ENCODE results near the gene CDKN2D. TPM values are rescaled to one million over a fixed set of nuclear protein-coding genes. Genes with fewer than 3 reads are reported as not detected.

CDKN2D gene
- total RNA-seq, 1 experiment from 2014 or later: 13.8 TPM

GRCh38 chr19:10517760-10518443 lies 50.9 kb downstream of the CDKN2D start:
- CTCF ChIA-PET: interaction anchor here (0.6 to 1.1 kb wide), 6 partner anchors 10 to 381 kb away, joined by 3 read pairs; partner anchors contain the start of gene KRI1
- Histone ChIP-seq H3K4me3 (replicated peaks in 1 of 2; ENCODE audit: low read depth in 1 of 2, low read length in 2 of 2) (peak overlapping the region; percentile 64 to 82), H3K4me1 (ENCODE audit: control insufficient read depth in 1 of 2, insufficient read depth in 2 of 2, low read length in 2 of 2) (peaks cover 16 to 45% of the 10 kb centered on the region in 2 experiments; a peak in 3 of 4 replicates), H4K20me1 (ENCODE audit: insufficient read depth) (no peaks in the 10 kb centered on the region), H3K79me2 (ENCODE audit: insufficient read depth, low read length) (no peaks in the 10 kb centered on the region), H3K27me3 (ENCODE audit: insufficient read depth, low read length) (no peaks in the 10 kb centered on the region), H3K4me2 (ENCODE audit: low read length) (peak overlapping the region; percentile 100), H3K27ac (ENCODE audit: low read depth, low read length) (peak overlapping the region; percentile 64; the same call in 1 of the 2 replicates), H3K36me3 (ENCODE audit: control insufficient read depth in 1 of 2, insufficient read depth in 2 of 2, low read length in 2 of 2) (no peaks in the 10 kb centered on the region), H2AFZ (ENCODE audit: low read depth, low read length, poor library complexity, severe bottlenecking) (peak overlapping the region; percentile 87), H3K9me3 (ENCODE audit: control insufficient read depth in 1 of 2, insufficient read depth in 1 of 2, low read depth in 1 of 2, low read length in 2 of 2) (no peaks in the 10 kb centered on the region), H3K9ac (ENCODE audit: low read length) (peak overlapping the region; percentile 75), H3K9me2 (ENCODE audit: insufficient read depth) (no peaks in the 10 kb centered on the region)
- BruUV-seq (replicated peaks): no TSS peak
- TF ChIP-seq EGR1 (IDR thresholded peaks at IDR 0.05; ENCODE audit: low read depth) (peak; percentile 54; the same call in 1 of the 2 replicates), POLR2AphosphoS5 (IDR thresholded peaks at IDR 0.05; ENCODE audit: low read depth, low read length) (peak; percentile 11; the same call in 1 of the 2 replicates), ZFX (IDR thresholded peaks at IDR 0.05) (no peak), POLR2A (IDR thresholded peaks at IDR 0.05; ENCODE audit: borderline replicate concordance, extremely low read depth, insufficient read depth, insufficient read length) (no peak)
- intact Hi-C loops (cut with micrococcal nuclease): no loop called here
- RAD21 ChIA-PET (ENCODE audit: low non-redundant PET in 1 of 2, low total read pairs in 2 of 2, uncharacterized antibody in 2 of 2, unreplicated experiment in 2 of 2): no interaction called here
- ATAC-seq (peak; percentile 73), DNase-seq (ENCODE audit: low read depth, low spot score) (no peak)
- POLR2A ChIA-PET: interaction anchor here (0.6 to 0.9 kb wide), 2 partner anchors 10 kb away, joined by 3 to 4 read pairs; no protein-coding TSS in a partner anchor

- peak within 1 kb of the TSS; percentile 64 to 82 for H3K4me3 ChIP-seq (replicated peaks in 1 of 2; ENCODE audit: low read depth in 1 of 2, low read length in 2 of 2)
- ATAC-seq (peak; percentile 85), DNase-seq (ENCODE audit: low read depth, low spot score) (no peak)
- peak within 1 kb of the TSS; percentile 87 for H2AFZ ChIP-seq (ENCODE audit: low read depth, low read length, poor library complexity, severe bottlenecking)
- H3K79me2 ChIP-seq (ENCODE audit: insufficient read depth, low read length): no peaks in the 10 kb centered on the region
- H3K4me2 ChIP-seq (ENCODE audit: low read length): peak within 1 kb of the TSS; percentile 100
- no peaks in the 10 kb centered on the region for H3K9me3 ChIP-seq (ENCODE audit: control insufficient read depth in 1 of 2, insufficient read depth in 1 of 2, low read depth in 1 of 2, low read length in 2 of 2)
- TF ChIP-seq EGR1 (IDR thresholded peaks at IDR 0.05; ENCODE audit: low read depth): peak; percentile 27; the same call in 1 of the 2 replicates
- TF ChIP-seq ATF3 (IDR thresholded peaks at IDR 0.05): no peak
- peak; percentile 57 for TF ChIP-seq POLR2AphosphoS5 (IDR thresholded peaks at IDR 0.05; ENCODE audit: low read depth, low read length)
- H3K36me3 ChIP-seq (ENCODE audit: control insufficient read depth in 1 of 2, insufficient read depth in 2 of 2, low read length in 2 of 2): no peaks in the 10 kb centered on the region
- no peaks in the 10 kb centered on the region for H3K9me2 ChIP-seq (ENCODE audit: insufficient read depth)
- ChIA-PET RAD21 (ENCODE audit: low non-redundant PET in 1 of 2, low total read pairs in 2 of 2, uncharacterized antibody in 2 of 2, unreplicated experiment in 2 of 2) (no interaction called here), CTCF (interaction anchor here (0.6 to 1.1 kb wide), 4 partner anchors 9 to 49 kb away, joined by 3 read pairs; partner anchors contain the start of gene KRI1), POLR2A (interaction anchor here (0.9 kb wide), 1 partner anchor 10 kb away, joined by 4 read pairs; no protein-coding TSS in a partner anchor)
- BruUV-seq (replicated peaks): no TSS peak
- peaks cover 16 to 45% of the 10 kb centered on the region in 2 experiments; a peak in 3 of 4 replicates for H3K4me1 ChIP-seq (ENCODE audit: control insufficient read depth in 1 of 2, insufficient read depth in 2 of 2, low read length in 2 of 2)
- no peaks in the 10 kb centered on the region for H4K20me1 ChIP-seq (ENCODE audit: insufficient read depth)
- peak within 1 kb of the TSS; percentile 64; the same call in 1 of the 2 replicates for H3K27ac ChIP-seq (ENCODE audit: low read depth, low read length)
- no peaks in the 10 kb centered on the region for H3K27me3 ChIP-seq (ENCODE audit: insufficient read depth, low read length)
- intact Hi-C loops (cut with micrococcal nuclease): no loop called here
- H3K9ac ChIP-seq (ENCODE audit: low read length): peak within 1 kb of the TSS; percentile 75
Observed at GRCh38 chr19:10517361-10517759, 51.4 kb downstream of the CDKN2D start, which contains the start of gene S1PR5. TSS of gene S1PR5 (minus strand) at chr19:10517447. CDS start at chr19:10515011, 2,436 bp downstream.

All from HCT116 (cell line).